ENCODE data around the gene NCOA7.
"Not testable (repeated sequence)": the region's sequence is repeated elsewhere in the genome, so short reads cannot be mapped to it uniquely, and the experiment has no call there.

The NCOA7 gene

DNA sequence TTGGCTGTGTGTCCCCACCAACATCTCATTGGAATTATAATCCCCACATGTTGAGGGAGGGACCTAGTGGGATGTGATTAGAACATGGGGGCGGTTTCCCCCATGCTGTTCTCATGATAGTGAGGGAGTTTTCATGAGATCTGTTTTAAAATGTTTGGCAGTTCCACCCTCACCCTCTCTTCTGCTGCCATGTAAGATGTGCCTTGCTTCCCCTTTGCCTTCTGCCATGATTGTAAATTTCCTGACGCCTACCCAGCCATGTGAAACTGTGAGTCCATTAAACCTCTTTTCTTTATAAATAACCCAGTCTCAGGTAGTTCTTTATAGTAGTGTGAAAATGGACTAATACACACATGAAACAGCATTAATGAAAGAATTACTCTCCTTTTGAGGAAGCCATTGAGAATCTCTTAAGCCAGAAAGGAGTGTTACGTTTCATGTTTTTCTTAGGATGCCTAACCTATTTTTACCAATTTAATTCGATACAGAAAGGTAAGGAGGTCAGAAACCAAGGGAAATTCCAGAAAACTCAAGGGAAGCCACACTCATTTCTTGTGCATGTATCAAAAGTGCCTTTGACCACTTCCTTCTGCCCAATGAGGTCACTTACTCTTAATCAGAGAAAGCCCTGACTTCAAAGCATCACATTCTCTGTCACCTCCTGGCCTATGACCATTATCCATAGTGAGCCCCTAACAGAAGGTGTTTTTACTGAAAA lies 141.1 kb downstream of the NCOA7 start:
- H3K9me3 ChIP-seq (ENCODE audit: insufficient read depth, low read length, severe bottlenecking): no peaks in the 10 kb centered on the region
- no peak for TF ChIP-seq EZH2 (IDR thresholded peaks at IDR 0.05; ENCODE audit: borderline replicate concordance, low read depth, low read length, severe bottlenecking)
- TF ChIP-seq, protein P1, sequence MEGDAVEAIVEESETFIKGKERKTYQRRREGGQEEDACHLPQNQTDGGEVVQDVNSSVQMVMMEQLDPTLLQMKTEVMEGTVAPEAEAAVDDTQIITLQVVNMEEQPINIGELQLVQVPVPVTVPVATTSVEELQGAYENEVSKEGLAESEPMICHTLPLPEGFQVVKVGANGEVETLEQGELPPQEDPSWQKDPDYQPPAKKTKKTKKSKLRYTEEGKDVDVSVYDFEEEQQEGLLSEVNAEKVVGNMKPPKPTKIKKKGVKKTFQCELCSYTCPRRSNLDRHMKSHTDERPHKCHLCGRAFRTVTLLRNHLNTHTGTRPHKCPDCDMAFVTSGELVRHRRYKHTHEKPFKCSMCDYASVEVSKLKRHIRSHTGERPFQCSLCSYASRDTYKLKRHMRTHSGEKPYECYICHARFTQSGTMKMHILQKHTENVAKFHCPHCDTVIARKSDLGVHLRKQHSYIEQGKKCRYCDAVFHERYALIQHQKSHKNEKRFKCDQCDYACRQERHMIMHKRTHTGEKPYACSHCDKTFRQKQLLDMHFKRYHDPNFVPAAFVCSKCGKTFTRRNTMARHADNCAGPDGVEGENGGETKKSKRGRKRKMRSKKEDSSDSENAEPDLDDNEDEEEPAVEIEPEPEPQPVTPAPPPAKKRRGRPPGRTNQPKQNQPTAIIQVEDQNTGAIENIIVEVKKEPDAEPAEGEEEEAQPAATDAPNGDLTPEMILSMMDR (IDR thresholded peaks at IDR 0.05; ENCODE audit: borderline replicate concordance, extremely low read depth, low read length, poor library complexity, severe bottlenecking): no peak
- DNase-seq (no peak), ATAC-seq (ENCODE audit: insufficient read depth, low read depth) (no peak)
- H3K27ac ChIP-seq (ENCODE audit: low read length): no peak overlapping the region
- H3K4me3 ChIP-seq (ENCODE audit: low read depth in 1 of 2, low read length in 2 of 2): no peak overlapping the region
- no peak overlapping the region for H3K9ac ChIP-seq (ENCODE audit: low read depth, low read length)
- no peaks in the 10 kb centered on the region for H3K4me1 ChIP-seq (ENCODE audit: insufficient read depth, low read length)
- no peak overlapping the region for H3K4me2 ChIP-seq (ENCODE audit: insufficient read depth, low read length)
- no peak overlapping the region for H2AFZ ChIP-seq (ENCODE audit: low read depth, low read length)
- no peaks in the 10 kb centered on the region for H4K20me1 ChIP-seq (ENCODE audit: insufficient read depth, low read length)
- H3K36me3 ChIP-seq (ENCODE audit: insufficient read depth, low read length): peaks cover 29% of the 10 kb centered on the region; the same call in 1 of the 2 replicates
- H3K79me2 ChIP-seq (ENCODE audit: insufficient read depth, low read length): no peaks in the 10 kb centered on the region
- H3K27me3 ChIP-seq (ENCODE audit: insufficient read depth, low read length, poor library complexity): no peaks in the 10 kb centered on the region

DNA sequence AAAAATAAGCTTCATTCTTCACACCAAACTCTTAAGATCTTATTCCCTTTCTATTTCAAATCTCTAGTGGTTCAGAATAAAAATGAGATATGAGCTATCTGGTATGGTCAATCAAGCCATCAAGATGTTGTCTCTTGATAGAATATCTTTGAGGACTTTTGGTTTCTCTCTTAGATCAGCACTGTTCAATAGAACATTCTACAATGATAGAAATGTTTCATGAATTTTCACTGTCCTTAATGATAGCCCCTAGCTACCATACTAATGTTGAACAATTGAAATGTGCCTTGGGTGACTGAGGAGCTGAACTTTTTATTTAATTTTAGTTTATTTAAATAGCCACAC lies 141.7 kb downstream of the NCOA7 start:
- Histone ChIP-seq H3K9ac (ENCODE audit: low read depth, low read length) (no peak overlapping the region), H3K9me3 (ENCODE audit: insufficient read depth, low read length, severe bottlenecking) (no peaks in the 10 kb centered on the region), H3K4me2 (ENCODE audit: insufficient read depth, low read length) (no peak overlapping the region), H3K36me3 (ENCODE audit: insufficient read depth, low read length) (peaks cover 25% of the 10 kb centered on the region; the same call in 1 of the 2 replicates), H4K20me1 (ENCODE audit: insufficient read depth, low read length) (no peaks in the 10 kb centered on the region), H3K4me3 (ENCODE audit: low read depth in 1 of 2, low read length in 2 of 2) (no peak overlapping the region), H3K27me3 (ENCODE audit: insufficient read depth, low read length, poor library complexity) (no peaks in the 10 kb centered on the region), H3K27ac (ENCODE audit: low read length) (no peak overlapping the region), H3K79me2 (ENCODE audit: insufficient read depth, low read length) (no peaks in the 10 kb centered on the region), H3K4me1 (ENCODE audit: insufficient read depth, low read length) (no peaks in the 10 kb centered on the region), H2AFZ (ENCODE audit: low read depth, low read length) (no peak overlapping the region)
- no peak for DNase-seq
- no peak for TF ChIP-seq EZH2 (IDR thresholded peaks at IDR 0.05; ENCODE audit: borderline replicate concordance, low read depth, low read length, severe bottlenecking)
- TF ChIP-seq, protein P1 (IDR thresholded peaks at IDR 0.05; ENCODE audit: borderline replicate concordance, extremely low read depth, low read length, poor library complexity, severe bottlenecking): no peak
- ATAC-seq (ENCODE audit: insufficient read depth, low read depth): no peak

DNA sequence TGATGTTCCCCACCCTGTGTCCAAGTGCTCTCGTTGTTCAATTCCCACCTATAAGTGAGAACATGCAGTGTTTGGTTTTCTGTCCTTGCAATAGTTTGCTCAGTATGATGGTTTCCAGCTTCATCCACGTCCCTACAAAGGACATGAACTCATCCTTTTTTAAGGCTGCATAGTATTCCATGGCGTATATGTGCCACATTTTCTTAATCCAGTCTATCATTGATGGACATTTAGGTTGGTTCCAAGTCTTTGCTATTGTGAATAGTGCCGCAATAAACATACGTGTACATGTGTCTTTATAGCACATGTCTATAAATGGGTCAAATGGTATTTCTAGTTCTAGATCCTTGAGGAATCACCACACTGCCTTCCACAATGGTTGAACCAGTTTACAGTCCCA lies 144.8 kb downstream of the NCOA7 start:
- H3K36me3 ChIP-seq (ENCODE audit: insufficient read depth, low read length); H3K79me2 ChIP-seq (ENCODE audit: insufficient read depth, low read length); H3K4me3 ChIP-seq (ENCODE audit: low read depth in 1 of 2, low read length in 2 of 2); H3K4me2 ChIP-seq (ENCODE audit: insufficient read depth, low read length); H2AFZ ChIP-seq (ENCODE audit: low read depth, low read length); H3K27me3 ChIP-seq (ENCODE audit: insufficient read depth, low read length, poor library complexity); ATAC-seq (ENCODE audit: insufficient read depth, low read depth); H3K9ac ChIP-seq (ENCODE audit: low read depth, low read length); H4K20me1 ChIP-seq (ENCODE audit: insufficient read depth, low read length); H3K9me3 ChIP-seq (ENCODE audit: insufficient read depth, low read length, severe bottlenecking); H3K27ac ChIP-seq (ENCODE audit: low read length); H3K4me1 ChIP-seq (ENCODE audit: insufficient read depth, low read length); DNase-seq: not testable (repeated sequence)

DNA sequence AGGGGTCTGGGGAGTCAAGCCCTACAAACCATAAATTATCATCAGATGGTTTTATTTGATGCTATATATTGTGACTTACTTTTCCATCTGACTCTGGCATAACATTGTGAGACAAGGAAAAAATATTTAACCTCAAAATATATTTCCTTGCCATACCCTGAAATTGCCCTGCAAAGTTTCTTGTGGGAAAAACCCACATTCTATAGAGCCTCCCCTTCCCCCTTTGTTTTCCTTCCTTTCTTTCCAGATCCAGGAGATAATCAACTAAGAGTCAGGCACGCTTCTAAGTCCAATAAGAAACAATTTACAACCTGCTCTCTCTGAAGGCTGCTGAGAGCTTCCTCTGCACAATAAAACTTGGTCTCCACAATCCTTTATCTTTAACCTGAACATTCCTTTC lies 148.3 kb downstream of the NCOA7 start:
- Histone ChIP-seq H2AFZ (ENCODE audit: low read depth, low read length) (no peak overlapping the region), H3K4me2 (ENCODE audit: insufficient read depth, low read length) (no peak overlapping the region), H4K20me1 (ENCODE audit: insufficient read depth, low read length) (no peaks in the 10 kb centered on the region), H3K79me2 (ENCODE audit: insufficient read depth, low read length) (no peaks in the 10 kb centered on the region), H3K27me3 (ENCODE audit: insufficient read depth, low read length, poor library complexity) (peaks cover 8% of the 10 kb centered on the region), H3K9me3 (ENCODE audit: insufficient read depth, low read length, severe bottlenecking) (no peaks in the 10 kb centered on the region), H3K36me3 (ENCODE audit: insufficient read depth, low read length) (no peaks in the 10 kb centered on the region), H3K27ac (ENCODE audit: low read length) (no peak overlapping the region), H3K9ac (ENCODE audit: low read depth, low read length) (no peak overlapping the region), H3K4me1 (ENCODE audit: insufficient read depth, low read length) (no peaks in the 10 kb centered on the region), H3K4me3 (ENCODE audit: low read depth in 1 of 2, low read length in 2 of 2) (no peak overlapping the region)
- DNase-seq: no peak
- ATAC-seq (ENCODE audit: insufficient read depth, low read depth): no peak
- TF ChIP-seq EZH2 (IDR thresholded peaks at IDR 0.05; ENCODE audit: borderline replicate concordance, low read depth, low read length, severe bottlenecking): no peak
- TF ChIP-seq, protein P1 (IDR thresholded peaks at IDR 0.05; ENCODE audit: borderline replicate concordance, extremely low read depth, low read length, poor library complexity, severe bottlenecking): no peak

Data from DND-41 (cell line).